ENCODE measurements around the gene PCDH9.

The PCDH9 gene

DNA sequence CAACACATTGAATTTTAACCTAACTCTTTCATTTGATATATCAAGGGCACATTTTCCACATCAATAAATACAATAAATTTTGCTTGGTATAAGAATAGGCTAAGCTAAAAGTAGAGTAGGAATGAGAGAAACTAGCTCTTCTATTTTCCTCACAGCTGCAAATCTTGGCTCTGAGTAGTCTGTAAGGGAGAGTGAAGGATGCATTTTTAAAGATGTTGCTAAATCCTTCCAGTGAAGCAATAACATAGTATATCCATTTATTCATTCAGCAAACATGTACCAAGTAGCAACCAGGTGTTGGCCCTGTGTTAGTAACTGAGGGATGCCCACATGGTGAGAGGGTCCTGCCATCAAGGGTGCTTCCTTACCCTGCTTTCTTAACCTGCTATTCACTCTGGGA is 799.9 kb downstream of the PCDH9 start:
- Mint-ChIP-seq H3K9me3 (peaks cover 3% of the 10 kb centered on the region), H3K4me3 (no peak overlapping the region), H3K27me3 (no peaks in the 10 kb centered on the region), H3K36me3 (ENCODE audit: low read depth) (no peaks in the 10 kb centered on the region), H3K4me1 (no peaks in the 10 kb centered on the region), H3K27ac (no peak overlapping the region)
- DNase-seq (no peak), ATAC-seq (no peak)

DNA sequence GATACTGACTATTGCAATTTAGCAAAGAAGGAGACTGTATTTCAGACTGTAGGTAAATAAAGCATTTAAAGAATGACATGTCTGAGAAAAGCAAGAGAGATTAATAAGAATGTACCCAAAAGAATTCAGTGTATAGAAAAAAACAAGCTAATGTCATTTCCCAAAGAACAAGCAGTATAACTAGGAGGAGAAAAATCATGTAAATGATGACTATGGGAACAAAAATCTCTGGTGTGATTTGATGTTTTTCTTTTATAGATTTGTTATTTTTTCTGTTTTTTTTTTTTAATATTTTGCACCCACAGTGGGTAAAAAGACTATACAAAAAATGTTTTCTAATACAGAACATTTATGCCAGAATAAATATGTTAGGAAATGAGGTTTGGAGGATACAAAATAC is 801.0 kb downstream of the PCDH9 start:
- no peaks in the 10 kb centered on the region for H3K4me1 Mint-ChIP-seq
- no peaks in the 10 kb centered on the region for H3K9me3 Mint-ChIP-seq
- ATAC-seq (no peak), DNase-seq (no peak)
- no peak overlapping the region for H3K27ac Mint-ChIP-seq
- no peaks in the 10 kb centered on the region for H3K36me3 Mint-ChIP-seq (ENCODE audit: low read depth)
- no peaks in the 10 kb centered on the region for H3K27me3 Mint-ChIP-seq
- H3K4me3 Mint-ChIP-seq = no peak overlapping the region

GRCh38 chr13:66427458-66427861 is 802.7 kb downstream of the PCDH9 start:
- no peaks in the 10 kb centered on the region for H3K27me3 Mint-ChIP-seq

DNA sequence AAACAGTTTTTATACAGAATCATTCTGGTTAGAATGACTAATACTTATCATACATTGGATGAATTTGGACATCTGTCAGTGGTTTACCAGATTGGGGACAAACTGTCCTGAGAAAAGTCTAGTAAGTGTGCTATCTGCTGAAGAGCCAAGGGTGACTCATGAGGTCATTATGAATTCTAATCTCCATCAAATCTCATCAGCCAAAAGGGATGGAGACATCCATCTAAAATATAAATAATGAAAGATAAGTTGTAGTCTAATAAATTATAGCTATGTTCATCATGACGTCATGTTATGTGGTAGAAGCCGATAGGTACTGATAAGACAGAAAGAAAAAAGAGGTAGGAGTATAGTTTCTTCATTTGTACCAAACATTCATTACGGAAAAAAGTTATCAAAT is 804.4 kb downstream of the PCDH9 start:
- ATAC-seq = no peak
- Mint-ChIP-seq H3K36me3 (ENCODE audit: low read depth) (no peaks in the 10 kb centered on the region), H3K27ac (no peak overlapping the region), H3K4me3 (no peak overlapping the region), H3K27me3 (no peaks in the 10 kb centered on the region), H3K4me1 (no peaks in the 10 kb centered on the region), H3K9me3 (no peaks in the 10 kb centered on the region)
- no peak for DNase-seq

More at GRCh38 chr13:66427458-66427861, 802.7 kb downstream of the PCDH9 start:
- H3K4me3 Mint-ChIP-seq = no peak overlapping the region
- ATAC-seq = no peak
- H3K36me3 Mint-ChIP-seq (ENCODE audit: low read depth) = no peaks in the 10 kb centered on the region
- H3K9me3 Mint-ChIP-seq = no peaks in the 10 kb centered on the region
- H3K4me1 Mint-ChIP-seq = no peaks in the 10 kb centered on the region
- no peak for DNase-seq
- H3K27ac Mint-ChIP-seq = no peak overlapping the region

DNA sequence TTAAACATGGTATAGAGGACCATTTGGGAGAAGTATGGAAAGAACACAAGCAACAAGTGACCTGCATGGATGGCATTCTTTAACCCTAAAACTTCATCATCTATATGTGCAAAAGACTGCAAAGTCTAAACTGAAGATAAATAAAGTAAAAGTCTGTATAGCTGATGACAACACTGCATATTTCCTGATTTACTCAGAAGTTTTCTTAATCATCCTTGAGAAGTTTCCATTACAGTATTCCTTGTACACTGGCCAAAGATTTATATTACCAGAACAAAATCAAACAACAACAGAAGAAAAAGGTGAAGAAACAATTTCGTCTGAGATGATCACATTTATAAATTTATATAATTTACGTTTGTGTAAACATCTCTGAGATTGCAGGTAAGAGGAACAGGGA is 805.7 kb downstream of the PCDH9 start:
- Mint-ChIP-seq H3K4me1 (no peaks in the 10 kb centered on the region), H3K27ac (no peak overlapping the region), H3K9me3 (no peaks in the 10 kb centered on the region), H3K36me3 (ENCODE audit: low read depth) (no peaks in the 10 kb centered on the region), H3K27me3 (no peaks in the 10 kb centered on the region), H3K4me3 (no peak overlapping the region)
- DNase-seq (no peak), ATAC-seq (no peak)

DNA sequence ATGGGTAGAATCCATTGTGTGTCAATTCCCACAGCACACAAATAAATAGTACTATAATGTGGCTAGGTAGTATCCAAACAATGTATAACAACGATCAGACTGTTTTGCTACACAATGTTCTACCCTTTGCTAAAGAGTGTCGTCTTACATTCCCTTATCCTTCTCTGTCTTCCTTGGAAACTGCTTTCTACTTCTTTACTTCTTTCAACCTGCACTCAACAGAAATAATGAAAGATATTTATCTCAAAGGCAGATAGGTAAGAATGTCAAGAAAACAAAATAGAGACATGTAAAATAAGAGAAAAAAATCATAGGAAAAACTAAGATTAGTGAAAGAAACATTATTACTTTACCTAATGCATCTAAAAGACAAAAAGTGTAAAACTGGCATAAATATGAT is 814.7 kb downstream of the PCDH9 start:
- ATAC-seq (no peak), DNase-seq (no peak)
- Mint-ChIP-seq H3K4me3 (no peak overlapping the region), H3K9me3 (peaks cover 7% of the 10 kb centered on the region), H3K27me3 (no peaks in the 10 kb centered on the region), H3K36me3 (ENCODE audit: low read depth) (no peaks in the 10 kb centered on the region), H3K27ac (no peak overlapping the region), H3K4me1 (no peaks in the 10 kb centered on the region)

DNA sequence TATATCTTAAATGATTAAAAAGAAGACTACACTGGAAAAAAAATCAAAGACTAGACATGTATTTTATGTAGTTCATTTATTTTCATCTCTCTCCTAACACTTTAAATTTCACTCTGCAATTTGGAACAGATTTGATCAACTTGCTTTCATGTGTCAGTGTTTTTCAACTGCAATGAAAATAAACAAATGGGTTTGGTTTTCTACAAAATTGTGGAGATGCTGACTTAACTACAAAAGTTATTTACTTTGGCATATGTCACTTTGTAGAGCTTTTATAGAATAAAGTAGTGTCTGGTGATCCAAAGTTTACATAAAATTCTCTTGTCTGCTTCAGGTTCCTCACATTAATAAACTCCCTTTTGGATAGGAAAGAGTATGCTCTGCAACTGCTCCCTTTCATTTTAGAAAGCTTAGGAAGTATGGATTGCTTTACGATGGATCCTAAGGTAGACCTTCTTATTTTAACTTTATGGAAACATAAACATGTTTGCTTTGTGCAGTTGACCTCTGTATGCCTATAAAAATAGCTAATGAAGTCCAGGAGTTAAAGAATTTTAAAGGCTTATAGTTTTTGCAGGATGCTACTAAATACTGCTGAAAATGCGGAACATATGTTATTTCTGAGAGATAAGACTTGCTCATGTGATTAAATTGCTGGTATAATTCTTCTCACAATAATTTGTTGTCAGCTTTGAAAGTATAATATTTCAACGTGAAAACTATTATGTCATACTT is 815.9 kb downstream of the PCDH9 start:
- no peaks in the 10 kb centered on the region for H3K27me3 Mint-ChIP-seq
- no peaks in the 10 kb centered on the region for H3K36me3 Mint-ChIP-seq (ENCODE audit: low read depth)
- H3K27ac Mint-ChIP-seq = no peak overlapping the region
- no peak overlapping the region for H3K4me3 Mint-ChIP-seq
- H3K4me1 Mint-ChIP-seq = no peaks in the 10 kb centered on the region
- DNase-seq = no peak
- ATAC-seq = no peak
- H3K9me3 Mint-ChIP-seq = peaks cover 7% of the 10 kb centered on the region

- Mint-ChIP-seq H3K4me3 (no peak overlapping the region), H3K27me3 (no peaks in the 10 kb centered on the region), H3K9me3 (no peaks in the 10 kb centered on the region), H3K27ac (no peak overlapping the region), H3K36me3 (ENCODE audit: low read depth) (no peaks in the 10 kb centered on the region), H3K4me1 (no peaks in the 10 kb centered on the region)
- ATAC-seq = no peak
- DNase-seq = no peak
These were observed 819.8 kb downstream of the PCDH9 start for GRCh38 chr13:66410314-66410713.

- DNase-seq (no peak), ATAC-seq (no peak)
- H3K9me3 Mint-ChIP-seq = no peaks in the 10 kb centered on the region
- H3K27me3 Mint-ChIP-seq = no peaks in the 10 kb centered on the region
- no peak overlapping the region for H3K4me3 Mint-ChIP-seq
- no peaks in the 10 kb centered on the region for H3K36me3 Mint-ChIP-seq (ENCODE audit: low read depth)
- no peak overlapping the region for H3K27ac Mint-ChIP-seq
- no peaks in the 10 kb centered on the region for H3K4me1 Mint-ChIP-seq
These were observed 820.6 kb downstream of the PCDH9 start for GRCh38 chr13:66409542-66409941.

GRCh38 chr13:66407128-66407527 is 823.0 kb downstream of the PCDH9 start:
- H3K4me1 Mint-ChIP-seq = no peaks in the 10 kb centered on the region
- no peak overlapping the region for H3K4me3 Mint-ChIP-seq
- H3K27me3 Mint-ChIP-seq = no peaks in the 10 kb centered on the region

DNA sequence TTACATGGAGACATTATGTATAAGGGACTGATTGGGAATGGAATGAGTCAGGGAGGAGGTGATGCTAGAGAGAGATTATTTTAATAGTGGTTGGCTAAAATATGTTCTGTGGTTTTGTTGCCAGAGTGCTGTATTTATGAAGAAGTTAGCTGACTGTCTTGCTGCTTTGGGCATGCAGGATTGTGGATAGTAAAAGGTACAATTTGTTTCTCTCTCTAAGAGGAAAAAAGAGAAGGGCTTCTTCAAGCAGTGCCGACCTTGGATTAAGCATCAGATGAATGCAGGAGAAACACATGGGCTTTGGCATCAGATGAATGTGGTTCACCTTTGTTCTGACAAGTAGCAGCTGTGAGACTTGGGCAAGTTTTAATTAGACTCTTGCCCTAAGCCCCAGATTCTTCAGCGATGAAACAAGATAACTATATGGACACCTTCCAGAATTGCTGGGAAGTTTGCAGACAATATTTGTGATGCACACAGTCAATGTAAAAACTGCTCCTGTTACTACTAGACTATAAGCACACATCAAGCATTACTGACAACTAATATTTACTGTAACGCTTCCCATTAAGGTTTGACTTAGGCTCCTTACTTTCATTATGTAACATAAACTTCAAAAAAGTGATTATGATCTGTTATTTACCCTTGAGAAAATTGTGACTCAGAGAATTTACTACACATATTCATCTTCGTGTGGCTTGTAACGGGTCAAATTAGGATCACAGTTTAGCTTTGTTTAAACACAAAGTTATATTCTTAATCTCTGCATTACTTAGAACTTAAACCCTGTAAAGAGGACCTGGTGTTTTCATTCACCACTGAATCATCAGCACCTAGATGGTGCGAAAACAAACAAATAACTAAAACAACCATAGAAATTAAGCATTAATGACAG is 824.0 kb downstream of the PCDH9 start:
- no peaks in the 10 kb centered on the region for H3K9me3 Mint-ChIP-seq
- H3K4me1 Mint-ChIP-seq = no peaks in the 10 kb centered on the region
- no peaks in the 10 kb centered on the region for H3K36me3 Mint-ChIP-seq (ENCODE audit: low read depth)
- no peak for ATAC-seq
- no peak overlapping the region for H3K27ac Mint-ChIP-seq
- no peaks in the 10 kb centered on the region for H3K27me3 Mint-ChIP-seq
- no peak overlapping the region for H3K4me3 Mint-ChIP-seq
- DNase-seq = no peak

More at GRCh38 chr13:66407128-66407527, 823.0 kb downstream of the PCDH9 start:
- no peak overlapping the region for H3K27ac Mint-ChIP-seq
- DNase-seq (no peak), ATAC-seq (no peak)
- H3K9me3 Mint-ChIP-seq = no peaks in the 10 kb centered on the region
- no peaks in the 10 kb centered on the region for H3K36me3 Mint-ChIP-seq (ENCODE audit: low read depth)

GRCh38 chr13:66402546-66402945 is 827.6 kb downstream of the PCDH9 start:
- Mint-ChIP-seq H3K9me3 (no peaks in the 10 kb centered on the region), H3K4me1 (no peaks in the 10 kb centered on the region), H3K27ac (no peak overlapping the region), H3K4me3 (no peak overlapping the region), H3K27me3 (no peaks in the 10 kb centered on the region), H3K36me3 (ENCODE audit: low read depth) (no peaks in the 10 kb centered on the region)
- ATAC-seq (no peak), DNase-seq (no peak)

- no peak overlapping the region for H3K4me3 Mint-ChIP-seq
- no peaks in the 10 kb centered on the region for H3K36me3 Mint-ChIP-seq (ENCODE audit: low read depth)
- H3K27ac Mint-ChIP-seq = no peak overlapping the region
- H3K4me1 Mint-ChIP-seq = no peaks in the 10 kb centered on the region
- H3K27me3 Mint-ChIP-seq = no peaks in the 10 kb centered on the region
- no peaks in the 10 kb centered on the region for H3K9me3 Mint-ChIP-seq
- DNase-seq (no peak), ATAC-seq (no peak)
These were observed 828.1 kb downstream of the PCDH9 start for GRCh38 chr13:66402066-66402465.

DNA sequence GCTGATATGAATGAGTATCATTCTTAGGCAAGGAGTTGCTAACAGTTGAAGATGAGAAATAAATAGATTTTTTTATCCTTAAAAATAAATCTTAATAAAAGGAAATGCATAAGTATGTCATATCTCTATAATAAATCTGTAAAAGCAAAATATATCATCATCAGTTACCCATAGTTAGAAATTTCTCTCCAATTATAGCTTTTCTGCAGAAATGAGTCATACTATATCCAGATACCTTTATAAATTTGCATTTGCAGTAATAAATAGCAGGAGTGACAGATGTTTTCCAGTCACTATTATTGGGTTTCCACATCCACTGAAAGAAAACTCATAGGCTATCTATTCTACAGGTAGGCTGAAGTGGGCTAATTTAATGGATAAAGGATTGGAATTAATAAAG is 829.8 kb downstream of the PCDH9 start:
- Mint-ChIP-seq H3K27me3 (no peaks in the 10 kb centered on the region), H3K36me3 (ENCODE audit: low read depth) (no peaks in the 10 kb centered on the region), H3K4me1 (no peaks in the 10 kb centered on the region), H3K4me3 (no peak overlapping the region), H3K27ac (no peak overlapping the region), H3K9me3 (no peaks in the 10 kb centered on the region)
- ATAC-seq = no peak
- no peak for DNase-seq

DNA sequence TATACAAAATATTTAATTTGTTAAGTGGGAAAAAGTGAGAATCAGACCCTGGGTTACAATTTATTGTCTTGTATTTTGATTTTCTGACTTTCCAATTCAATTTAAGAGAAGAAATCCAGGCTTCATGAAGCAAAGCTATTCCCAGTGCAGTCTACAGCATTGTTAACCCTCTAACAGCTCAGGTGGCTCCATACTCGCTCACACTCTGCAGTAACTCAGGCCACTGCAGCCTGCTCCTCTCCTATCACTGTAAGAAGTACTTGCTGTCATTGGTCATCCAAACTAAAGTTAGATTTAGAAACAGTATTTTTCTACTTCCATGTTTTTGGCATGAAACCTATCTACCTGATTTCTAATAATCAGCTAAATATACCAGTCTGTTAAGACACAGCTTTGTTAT is 830.3 kb downstream of the PCDH9 start:
- H3K4me1 Mint-ChIP-seq = no peaks in the 10 kb centered on the region
- no peak for ATAC-seq
- no peaks in the 10 kb centered on the region for H3K36me3 Mint-ChIP-seq (ENCODE audit: low read depth)
- no peak for DNase-seq
- H3K4me3 Mint-ChIP-seq = no peak overlapping the region
- no peaks in the 10 kb centered on the region for H3K27me3 Mint-ChIP-seq
- no peak overlapping the region for H3K27ac Mint-ChIP-seq
- no peaks in the 10 kb centered on the region for H3K9me3 Mint-ChIP-seq

Measured in activated naive CD8-positive, alpha-beta T cell treated with anti-CD3 and anti-CD28 coated beads, Interleukin-2, amount 50 U/mL, for 24 hours (primary cell).